Measurements from ENCODE around the gene ACBD7.

The ACBD7 gene

GRCh38 chr10:15136129-15137035, 47.8 kb upstream of the ACBD7 start:
- ATAC-seq (ENCODE audit: insufficient read depth, low read depth): no peak
- no peaks in the 10 kb centered on the region for H4K20me1 ChIP-seq (ENCODE audit: insufficient read depth, low read length)
- peaks cover 50% of the 10 kb centered on the region for H3K36me3 ChIP-seq (ENCODE audit: insufficient read depth, low read length)
- H3K4me3 ChIP-seq (ENCODE audit: low read depth in 1 of 2, low read length in 2 of 2): no peak overlapping the region
- no peak overlapping the region for H3K27ac ChIP-seq (ENCODE audit: low read length)
- no peak overlapping the region for H3K9ac ChIP-seq (ENCODE audit: low read depth, low read length)
- H3K4me1 ChIP-seq (ENCODE audit: insufficient read depth, low read length): peaks cover 16% of the 10 kb centered on the region
- no peaks in the 10 kb centered on the region for H3K27me3 ChIP-seq (ENCODE audit: insufficient read depth, low read length, poor library complexity)
- TF ChIP-seq CTCF (IDR thresholded peaks at IDR 0.05; ENCODE audit: borderline replicate concordance, extremely low read depth, low read length, poor library complexity, severe bottlenecking): no peak
- TF ChIP-seq EZH2 (IDR thresholded peaks at IDR 0.05; ENCODE audit: borderline replicate concordance, low read depth, low read length, severe bottlenecking): no peak
- H3K79me2 ChIP-seq (ENCODE audit: insufficient read depth, low read length): peaks cover 5% of the 10 kb centered on the region
- no peak overlapping the region for H3K4me2 ChIP-seq (ENCODE audit: insufficient read depth, low read length)
- no peak overlapping the region for H2AFZ ChIP-seq (ENCODE audit: low read depth, low read length)
- DNase-seq: no peak
- H3K9me3 ChIP-seq (ENCODE audit: insufficient read depth, low read length, severe bottlenecking): no peaks in the 10 kb centered on the region

- no peak overlapping the region for H3K9ac ChIP-seq (ENCODE audit: low read depth, low read length)
- H3K4me1 ChIP-seq (ENCODE audit: insufficient read depth, low read length): no peaks in the 10 kb centered on the region
- peaks cover 69% of the 10 kb centered on the region for H3K36me3 ChIP-seq (ENCODE audit: insufficient read depth, low read length)
- no peak for DNase-seq
- TF ChIP-seq CTCF (IDR thresholded peaks at IDR 0.05; ENCODE audit: borderline replicate concordance, extremely low read depth, low read length, poor library complexity, severe bottlenecking): no peak
- no peak for TF ChIP-seq EZH2 (IDR thresholded peaks at IDR 0.05; ENCODE audit: borderline replicate concordance, low read depth, low read length, severe bottlenecking)
- no peak overlapping the region for H3K4me3 ChIP-seq (ENCODE audit: low read depth in 1 of 2, low read length in 2 of 2)
- H3K27me3 ChIP-seq (ENCODE audit: insufficient read depth, low read length, poor library complexity): no peaks in the 10 kb centered on the region
- no peak overlapping the region for H3K4me2 ChIP-seq (ENCODE audit: insufficient read depth, low read length)
- no peaks in the 10 kb centered on the region for H3K79me2 ChIP-seq (ENCODE audit: insufficient read depth, low read length)
- no peak for ATAC-seq (ENCODE audit: insufficient read depth, low read depth)
- H3K27ac ChIP-seq (ENCODE audit: low read length): no peak overlapping the region
- no peaks in the 10 kb centered on the region for H3K9me3 ChIP-seq (ENCODE audit: insufficient read depth, low read length, severe bottlenecking)
- no peak overlapping the region for H2AFZ ChIP-seq (ENCODE audit: low read depth, low read length)
- H4K20me1 ChIP-seq (ENCODE audit: insufficient read depth, low read length): no peaks in the 10 kb centered on the region
Observed at GRCh38 chr10:15131330-15131729, 42.8 kb upstream of the ACBD7 start.

GRCh38 chr10:15124908-15125307, 36.3 kb upstream of the ACBD7 start:
- peaks cover 62% of the 10 kb centered on the region for H3K36me3 ChIP-seq (ENCODE audit: insufficient read depth, low read length)
- no peak overlapping the region for H2AFZ ChIP-seq (ENCODE audit: low read depth, low read length)
- ATAC-seq (ENCODE audit: insufficient read depth, low read depth) (no peak), DNase-seq (no peak)
- no peaks in the 10 kb centered on the region for H3K4me1 ChIP-seq (ENCODE audit: insufficient read depth, low read length)
- H3K4me2 ChIP-seq (ENCODE audit: insufficient read depth, low read length): no peak overlapping the region
- no peak for TF ChIP-seq EZH2 (IDR thresholded peaks at IDR 0.05; ENCODE audit: borderline replicate concordance, low read depth, low read length, severe bottlenecking)
- no peak for TF ChIP-seq CTCF (IDR thresholded peaks at IDR 0.05; ENCODE audit: borderline replicate concordance, extremely low read depth, low read length, poor library complexity, severe bottlenecking)
- no peak overlapping the region for H3K27ac ChIP-seq (ENCODE audit: low read length)
- no peak overlapping the region for H3K4me3 ChIP-seq (ENCODE audit: low read depth in 1 of 2, low read length in 2 of 2)
- no peaks in the 10 kb centered on the region for H3K79me2 ChIP-seq (ENCODE audit: insufficient read depth, low read length)
- H3K9ac ChIP-seq (ENCODE audit: low read depth, low read length): no peak overlapping the region
- H3K27me3 ChIP-seq (ENCODE audit: insufficient read depth, low read length, poor library complexity): no peaks in the 10 kb centered on the region
- no peaks in the 10 kb centered on the region for H3K9me3 ChIP-seq (ENCODE audit: insufficient read depth, low read length, severe bottlenecking)
- no peaks in the 10 kb centered on the region for H4K20me1 ChIP-seq (ENCODE audit: insufficient read depth, low read length)

All from DND-41 (cell line).